HL-60 (cell line): Measurements from ENCODE around the gene PTPRN2.

ENCODE experiments used
- CTCF ChIP-seq: IDR thresholded peaks from one replicate; pipeline ENCODE4 v1.5.1; 2011; ENCODE audit warnings: low read length, control low read depth, inconsistent platforms; ENCODE audit not compliant: insufficient read depth
- POLR2AphosphoS5 ChIP-seq: IDR thresholded peaks from 2 replicates; pipeline ENCODE4 v1.6.1; 2012; ENCODE audit warnings: low read depth

- no peak for TF ChIP-seq CTCF
- TF ChIP-seq POLR2AphosphoS5, result no peak
These were observed 560.0 kb downstream of the PTPRN2 start for GRCh38 chr7:158027646-158028045.
